HG02938 (cell line): Measurements from ENCODE around the gene CACNA1I.

Experiments used
- ATAC-seq: cut with Tn5 transposase; IDR thresholded peaks from one replicate; pipeline ENCODE4 v1.9.1; 2021; ENCODE audit warnings: mild to moderate bottlenecking, moderate library complexity; ENCODE audit not compliant: unreplicated experiment

The CACNA1I gene

GRCh38 chr22:39621826-39622225 lies 51.3 kb downstream of the CACNA1I start:
- ATAC-seq = no peak

GRCh38 chr22:39622881-39623367 lies 52.4 kb downstream of the CACNA1I start:
- no peak for ATAC-seq

- no peak for ATAC-seq
Observed at GRCh38 chr22:39623603-39624500, 53.3 kb downstream of the CACNA1I start.

- no peak for ATAC-seq
Observed at GRCh38 chr22:39624501-39624821, 53.9 kb downstream of the CACNA1I start.

GRCh38 chr22:39625569-39626537 lies 55.3 kb downstream of the CACNA1I start:
- ATAC-seq = no peak

DNA sequence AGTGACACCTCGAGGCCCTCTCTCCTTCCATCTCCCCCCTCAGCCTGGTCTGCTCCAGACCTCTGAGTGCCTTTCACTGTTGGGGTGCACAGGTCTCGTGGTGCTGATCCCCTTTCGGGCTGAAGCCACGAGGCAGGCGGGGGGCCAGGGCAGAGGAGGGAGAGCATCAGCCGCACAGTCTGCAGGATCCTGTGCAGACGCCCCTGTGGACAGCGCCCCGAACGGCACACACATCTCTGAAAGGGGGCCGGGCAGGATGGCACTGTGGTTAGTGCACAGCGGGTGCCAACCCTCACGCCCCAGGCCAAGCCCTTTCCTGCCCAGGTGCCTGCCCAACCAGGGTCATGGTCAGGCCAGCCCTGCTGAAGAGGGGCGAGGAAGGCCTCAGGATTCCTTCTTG lies 56.7 kb downstream of the CACNA1I start:
- no peak for ATAC-seq

- ATAC-seq = no peak
Observed at GRCh38 chr22:39627865-39628562, 57.5 kb downstream of the CACNA1I start.

DNA sequence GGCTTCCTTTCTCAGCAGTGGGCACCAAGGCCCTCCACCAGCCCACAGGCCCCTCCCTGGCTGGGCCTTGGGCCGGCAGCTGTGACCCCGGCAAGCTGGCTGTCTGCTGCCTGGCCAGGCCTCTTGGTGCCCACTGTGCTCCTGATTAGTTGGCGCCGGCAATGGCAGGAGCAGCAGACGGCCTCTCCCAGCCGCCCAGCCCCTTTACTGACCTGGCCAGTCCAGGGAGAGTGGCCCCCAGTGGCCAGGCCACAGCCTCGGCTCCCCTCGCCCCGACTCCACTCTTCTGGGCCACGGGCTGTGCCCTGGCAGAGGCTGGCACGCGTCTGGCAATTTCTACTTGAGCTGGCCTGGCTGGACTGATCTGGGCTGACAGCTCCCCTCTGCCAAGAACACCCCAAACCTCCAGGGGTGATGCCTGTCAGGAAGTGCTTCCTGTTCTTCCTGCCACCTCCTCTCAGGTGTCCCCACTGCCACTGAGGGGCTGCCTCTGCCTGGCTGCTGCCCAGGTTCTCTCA lies 58.1 kb downstream of the CACNA1I start:
- ATAC-seq = no peak

DNA sequence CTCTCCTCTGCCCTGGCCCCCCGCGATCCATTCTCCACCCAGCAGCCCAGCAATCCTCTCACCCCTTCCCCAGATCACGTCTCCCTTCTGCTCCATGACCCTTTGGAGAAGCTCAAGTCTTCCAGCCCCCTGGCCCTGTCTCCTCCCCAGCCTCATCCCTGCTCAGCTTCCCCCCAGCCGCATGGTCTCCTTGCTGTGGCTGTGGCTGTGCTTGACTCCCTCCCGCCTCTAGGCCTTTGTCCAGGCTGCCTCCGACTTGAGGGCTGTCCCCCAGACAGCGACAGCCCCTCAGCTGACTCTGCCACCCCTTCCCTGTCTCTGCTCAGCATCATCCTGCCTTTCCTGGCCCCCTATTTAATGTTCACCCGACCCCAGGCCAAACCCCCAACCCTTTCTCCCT lies 59.3 kb downstream of the CACNA1I start:
- ATAC-seq = no peak

- ATAC-seq = no peak
Observed at GRCh38 chr22:39630721-39631120, 60.2 kb downstream of the CACNA1I start.

GRCh38 chr22:39631381-39632286 lies 61.1 kb downstream of the CACNA1I start:
- no peak for ATAC-seq

- no peak for ATAC-seq
Observed at GRCh38 chr22:39634530-39635405, 64.2 kb downstream of the CACNA1I start.

GRCh38 chr22:39635719-39636118 lies 65.2 kb downstream of the CACNA1I start:
- no peak for ATAC-seq

DNA sequence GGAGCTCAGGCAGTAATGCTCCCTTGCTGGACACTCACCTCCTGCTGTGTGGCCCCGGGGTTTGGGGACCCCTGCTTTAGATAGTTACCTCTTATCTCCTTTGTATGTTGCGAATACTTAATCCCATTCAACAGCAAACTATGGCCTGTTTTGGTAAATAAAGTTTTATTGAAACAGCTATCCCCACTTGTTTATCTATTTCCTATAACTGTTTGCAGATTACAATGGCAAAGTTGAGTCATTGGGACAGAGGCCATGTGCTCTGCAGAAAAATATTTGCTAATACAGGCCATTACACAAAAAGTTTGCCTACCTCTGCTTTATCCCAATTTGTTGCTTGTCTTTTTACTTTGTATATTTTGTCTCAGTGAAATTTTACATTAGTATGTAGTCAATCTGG lies 68.4 kb downstream of the CACNA1I start:
- ATAC-seq = no peak

GRCh38 chr22:39641660-39642310 lies 71.2 kb downstream of the CACNA1I start:
- no peak for ATAC-seq

DNA sequence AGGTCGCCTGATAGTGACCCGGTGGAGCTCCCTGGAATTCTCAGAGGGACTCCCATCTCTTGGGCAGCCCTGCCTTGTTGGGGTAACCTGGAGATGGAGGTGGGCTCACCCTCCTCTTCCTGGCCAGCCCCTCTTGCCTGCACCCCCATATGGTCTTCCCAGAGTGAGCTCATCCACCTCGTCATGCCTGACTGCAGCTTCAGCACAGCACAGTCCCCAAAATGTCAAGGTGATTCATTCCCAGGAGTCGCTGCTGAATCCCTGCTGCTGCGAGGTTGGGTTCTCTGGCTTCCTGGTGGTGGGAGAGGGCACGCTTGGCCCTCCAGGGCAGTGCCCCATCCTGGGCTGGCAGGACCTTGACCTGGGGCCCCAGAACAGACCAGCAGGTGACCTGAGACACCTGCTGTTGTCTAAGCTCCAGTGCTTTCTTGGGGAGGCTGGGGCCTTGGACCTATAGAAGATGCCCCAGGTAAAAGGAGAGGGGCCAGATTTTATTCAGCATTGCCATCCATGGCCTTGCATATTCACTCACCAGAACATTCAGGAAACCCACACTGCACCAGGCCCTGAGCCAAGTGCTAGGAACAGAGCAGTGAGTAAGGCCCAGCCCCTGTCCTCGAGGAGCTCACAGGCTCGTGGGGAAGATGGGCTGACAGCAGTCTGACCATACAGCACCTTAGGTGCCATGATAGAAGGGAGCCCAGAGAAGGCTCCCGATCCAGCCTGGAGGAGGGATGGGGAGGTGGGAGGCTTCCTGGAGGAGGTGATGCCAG lies 72.9 kb downstream of the CACNA1I start:
- ATAC-seq = no peak

GRCh38 chr22:39645532-39645931 lies 75.0 kb downstream of the CACNA1I start:
- no peak for ATAC-seq
